ENCODE data around the gene SPOCD1.

The SPOCD1 gene

DNA sequence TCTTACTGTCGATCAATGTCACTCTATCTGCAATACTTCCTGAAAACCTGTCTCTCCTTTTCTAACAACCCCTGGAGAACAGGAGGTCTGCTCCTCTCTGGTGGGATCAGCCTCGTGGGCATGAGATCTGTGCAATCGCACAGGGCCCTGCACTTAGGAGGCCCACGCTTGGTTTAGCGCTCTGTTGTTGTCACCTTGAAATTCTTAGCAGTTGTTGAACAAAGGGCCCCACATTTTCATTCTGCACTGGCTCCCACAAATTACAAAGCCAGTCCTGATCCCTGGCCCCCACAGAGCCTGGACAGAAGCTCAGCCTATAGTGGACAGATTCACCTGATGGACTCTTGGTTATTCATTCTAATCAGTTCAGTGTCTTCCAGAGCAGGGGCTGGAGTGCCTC is 18.6 kb downstream of the SPOCD1 start:
- no peak overlapping the region for H3K27ac ChIP-seq (ENCODE audit: extremely low read depth, low read depth, low read length)

DNA sequence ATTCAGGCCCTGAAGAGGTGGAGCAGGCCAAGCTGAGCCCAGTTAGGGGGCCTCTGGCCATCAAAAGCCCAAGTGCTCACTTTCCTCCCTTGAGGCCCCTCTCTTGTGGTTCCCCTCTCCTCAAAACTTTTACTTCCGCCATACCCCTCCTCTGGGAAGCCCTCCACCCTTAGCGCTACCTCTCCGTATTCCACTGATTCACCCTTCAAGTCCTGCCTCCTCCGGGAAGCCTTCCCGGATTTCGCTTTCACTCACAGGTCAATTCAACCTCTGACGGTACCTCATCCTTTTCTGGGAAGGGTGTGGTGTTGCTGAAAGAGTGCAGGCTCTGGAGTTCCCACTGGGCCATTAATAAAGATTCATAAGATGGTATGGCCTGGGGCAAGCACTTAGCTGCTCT is 19.1 kb downstream of the SPOCD1 start:
- H3K36me3 ChIP-seq (ENCODE audit: control insufficient read depth in 2 of 2, insufficient read depth in 1 of 2, low read length in 2 of 2) = no peaks in the 10 kb centered on the region
- no peak overlapping the region for H3K4me3 ChIP-seq (ENCODE audit: low read depth, low read length)
- H3K4me1 ChIP-seq (ENCODE audit: control insufficient read depth, insufficient read depth, low read length) = no peaks in the 10 kb centered on the region
- POLR2A ChIA-PET = no interaction called here
- CTCF ChIA-PET = no interaction called here
- H3K27ac ChIP-seq (ENCODE audit: extremely low read depth, low read depth, low read length) = no peak overlapping the region
- no peaks in the 10 kb centered on the region for H3K9me3 ChIP-seq (ENCODE audit: control insufficient read depth, insufficient read depth, low read depth, low read length)
- no peak for TF ChIP-seq ZNF37A (tag by site-specific recombination; IDR thresholded peaks at IDR 0.05)
- TF ChIP-seq ZNF155 (tag by site-specific recombination; IDR thresholded peaks at IDR 0.05) = no peak
- TF ChIP-seq KLF1 (tag by site-specific recombination; IDR thresholded peaks at IDR 0.05) = no peak

More for the DNA sequence above, 18.6 kb downstream of the SPOCD1 start:
- no peaks in the 10 kb centered on the region for H3K36me3 ChIP-seq (ENCODE audit: control insufficient read depth in 2 of 2, insufficient read depth in 1 of 2, low read length in 2 of 2)
- ChIA-PET POLR2A (no interaction called here), CTCF (no interaction called here)
- no peaks in the 10 kb centered on the region for H3K4me1 ChIP-seq (ENCODE audit: control insufficient read depth, insufficient read depth, low read length)
- H3K4me3 ChIP-seq (ENCODE audit: low read depth, low read length) = no peak overlapping the region
- TF ChIP-seq ZNF292 (tag by site-specific recombination; IDR thresholded peaks at IDR 0.05; ENCODE audit: borderline replicate concordance, low read depth) (no peak), ZNF169 (tag by site-specific recombination; IDR thresholded peaks at IDR 0.05) (no peak), ZNF677 (tag by site-specific recombination; IDR thresholded peaks at IDR 0.05) (no peak)
- no peaks in the 10 kb centered on the region for H3K9me3 ChIP-seq (ENCODE audit: control insufficient read depth, insufficient read depth, low read depth, low read length)

DNA sequence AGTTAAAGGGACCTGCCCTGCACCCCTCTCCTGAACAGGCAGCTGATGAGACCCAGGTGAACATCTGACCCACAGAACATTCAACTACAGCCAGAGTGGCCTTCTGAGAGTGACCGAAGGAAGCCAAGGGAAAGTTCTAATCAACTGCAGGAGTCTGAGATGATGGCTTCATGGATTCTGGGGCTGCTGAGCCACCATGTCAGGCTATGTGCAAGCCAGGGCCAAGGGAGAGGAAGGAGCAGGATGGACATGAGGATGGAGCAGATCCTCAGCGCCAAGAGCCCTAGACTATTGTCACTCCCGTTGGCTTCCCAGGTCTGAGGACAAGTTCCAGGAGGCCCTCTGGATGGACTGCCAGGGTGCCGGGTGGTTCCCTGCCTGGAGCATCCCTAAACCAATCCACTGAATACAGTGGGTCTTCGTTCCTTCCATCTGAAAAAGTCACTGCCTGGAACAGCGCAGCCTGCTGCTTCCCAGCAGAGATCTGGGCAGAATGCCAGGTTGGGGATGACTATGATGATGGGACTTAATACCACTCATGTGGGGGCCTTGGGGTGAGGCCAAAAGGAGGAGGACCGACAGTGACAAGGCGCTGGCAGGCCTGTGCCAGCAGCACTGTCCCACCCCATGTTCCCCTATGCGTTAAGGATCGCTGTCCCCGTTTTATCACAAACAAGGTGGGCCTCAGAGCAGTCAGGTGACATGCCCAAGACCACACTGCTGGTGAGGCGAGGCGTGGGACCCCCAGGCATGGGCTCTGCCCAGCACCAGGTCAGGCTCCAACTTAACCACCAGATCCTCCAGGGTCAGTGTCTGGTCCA is 19.8 kb downstream of the SPOCD1 start:
- ChIA-PET CTCF (interaction anchor here (1.1 kb wide), 1 partner anchor 247 kb away, joined by 4 read pairs; no protein-coding TSS in a partner anchor), POLR2A (no interaction called here)
- H3K27ac ChIP-seq (ENCODE audit: extremely low read depth, low read depth, low read length) = no peak overlapping the region
- no peak overlapping the region for H3K4me3 ChIP-seq (ENCODE audit: low read depth, low read length)
- H3K36me3 ChIP-seq (ENCODE audit: control insufficient read depth in 2 of 2, insufficient read depth in 1 of 2, low read length in 2 of 2) = no peaks in the 10 kb centered on the region
- H3K9me3 ChIP-seq (ENCODE audit: control insufficient read depth, insufficient read depth, low read depth, low read length) = no peaks in the 10 kb centered on the region
- no peaks in the 10 kb centered on the region for H3K4me1 ChIP-seq (ENCODE audit: control insufficient read depth, insufficient read depth, low read length)
- TF ChIP-seq, protein P1, sequence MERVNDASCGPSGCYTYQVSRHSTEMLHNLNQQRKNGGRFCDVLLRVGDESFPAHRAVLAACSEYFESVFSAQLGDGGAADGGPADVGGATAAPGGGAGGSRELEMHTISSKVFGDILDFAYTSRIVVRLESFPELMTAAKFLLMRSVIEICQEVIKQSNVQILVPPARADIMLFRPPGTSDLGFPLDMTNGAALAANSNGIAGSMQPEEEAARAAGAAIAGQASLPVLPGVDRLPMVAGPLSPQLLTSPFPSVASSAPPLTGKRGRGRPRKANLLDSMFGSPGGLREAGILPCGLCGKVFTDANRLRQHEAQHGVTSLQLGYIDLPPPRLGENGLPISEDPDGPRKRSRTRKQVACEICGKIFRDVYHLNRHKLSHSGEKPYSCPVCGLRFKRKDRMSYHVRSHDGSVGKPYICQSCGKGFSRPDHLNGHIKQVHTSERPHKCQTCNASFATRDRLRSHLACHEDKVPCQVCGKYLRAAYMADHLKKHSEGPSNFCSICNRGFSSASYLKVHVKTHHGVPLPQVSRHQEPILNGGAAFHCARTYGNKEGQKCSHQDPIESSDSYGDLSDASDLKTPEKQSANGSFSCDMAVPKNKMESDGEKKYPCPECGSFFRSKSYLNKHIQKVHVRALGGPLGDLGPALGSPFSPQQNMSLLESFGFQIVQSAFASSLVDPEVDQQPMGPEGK (tag by site-specific recombination; IDR thresholded peaks at IDR 0.05) = peak; percentile 82
- TF ChIP-seq, protein P2, sequence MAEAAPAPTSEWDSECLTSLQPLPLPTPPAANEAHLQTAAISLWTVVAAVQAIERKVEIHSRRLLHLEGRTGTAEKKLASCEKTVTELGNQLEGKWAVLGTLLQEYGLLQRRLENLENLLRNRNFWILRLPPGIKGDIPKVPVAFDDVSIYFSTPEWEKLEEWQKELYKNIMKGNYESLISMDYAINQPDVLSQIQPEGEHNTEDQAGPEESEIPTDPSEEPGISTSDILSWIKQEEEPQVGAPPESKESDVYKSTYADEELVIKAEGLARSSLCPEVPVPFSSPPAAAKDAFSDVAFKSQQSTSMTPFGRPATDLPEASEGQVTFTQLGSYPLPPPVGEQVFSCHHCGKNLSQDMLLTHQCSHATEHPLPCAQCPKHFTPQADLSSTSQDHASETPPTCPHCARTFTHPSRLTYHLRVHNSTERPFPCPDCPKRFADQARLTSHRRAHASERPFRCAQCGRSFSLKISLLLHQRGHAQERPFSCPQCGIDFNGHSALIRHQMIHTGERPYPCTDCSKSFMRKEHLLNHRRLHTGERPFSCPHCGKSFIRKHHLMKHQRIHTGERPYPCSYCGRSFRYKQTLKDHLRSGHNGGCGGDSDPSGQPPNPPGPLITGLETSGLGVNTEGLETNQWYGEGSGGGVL (tag by site-specific recombination; IDR thresholded peaks at IDR 0.05) = peak; percentile 65
- TF ChIP-seq, protein P3, sequence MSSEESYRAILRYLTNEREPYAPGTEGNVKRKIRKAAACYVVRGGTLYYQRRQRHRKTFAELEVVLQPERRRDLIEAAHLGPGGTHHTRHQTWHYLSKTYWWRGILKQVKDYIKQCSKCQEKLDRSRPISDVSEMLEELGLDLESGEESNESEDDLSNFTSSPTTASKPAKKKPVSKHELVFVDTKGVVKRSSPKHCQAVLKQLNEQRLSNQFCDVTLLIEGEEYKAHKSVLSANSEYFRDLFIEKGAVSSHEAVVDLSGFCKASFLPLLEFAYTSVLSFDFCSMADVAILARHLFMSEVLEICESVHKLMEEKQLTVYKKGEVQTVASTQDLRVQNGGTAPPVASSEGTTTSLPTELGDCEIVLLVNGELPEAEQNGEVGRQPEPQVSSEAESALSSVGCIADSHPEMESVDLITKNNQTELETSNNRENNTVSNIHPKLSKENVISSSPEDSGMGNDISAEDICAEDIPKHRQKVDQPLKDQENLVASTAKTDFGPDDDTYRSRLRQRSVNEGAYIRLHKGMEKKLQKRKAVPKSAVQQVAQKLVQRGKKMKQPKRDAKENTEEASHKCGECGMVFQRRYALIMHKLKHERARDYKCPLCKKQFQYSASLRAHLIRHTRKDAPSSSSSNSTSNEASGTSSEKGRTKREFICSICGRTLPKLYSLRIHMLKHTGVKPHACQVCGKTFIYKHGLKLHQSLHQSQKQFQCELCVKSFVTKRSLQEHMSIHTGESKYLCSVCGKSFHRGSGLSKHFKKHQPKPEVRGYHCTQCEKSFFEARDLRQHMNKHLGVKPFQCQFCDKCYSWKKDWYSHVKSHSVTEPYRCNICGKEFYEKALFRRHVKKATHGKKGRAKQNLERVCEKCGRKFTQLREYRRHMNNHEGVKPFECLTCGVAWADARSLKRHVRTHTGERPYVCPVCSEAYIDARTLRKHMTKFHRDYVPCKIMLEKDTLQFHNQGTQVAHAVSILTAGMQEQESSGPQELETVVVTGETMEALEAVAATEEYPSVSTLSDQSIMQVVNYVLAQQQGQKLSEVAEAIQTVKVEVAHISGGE (tag by site-specific recombination; conservative IDR thresholded peaks at IDR 0.05; ENCODE audit: low read depth) = peak; percentile 73
- TF ChIP-seq ZNF274 (IDR thresholded peaks at IDR 0.05; ENCODE audit: low read length) (no peak), ZNF274 (tag by site-specific recombination; IDR thresholded peaks at IDR 0.05; ENCODE audit: borderline replicate concordance) (no peak), ZNF660 (tag by site-specific recombination; IDR thresholded peaks at IDR 0.05) (peak; percentile 49; the same call in 1 of the 2 replicates), IKZF3 (tag by site-specific recombination; IDR thresholded peaks at IDR 0.05) (peak; percentile 42; the same call in 1 of the 2 replicates), ZNF629 (tag by site-specific recombination; IDR thresholded peaks at IDR 0.05) (peak; percentile 34; the same call in 1 of the 2 replicates), GLIS2 (tag by site-specific recombination; IDR thresholded peaks at IDR 0.05) (peak; percentile 68; the same call in 1 of the 2 replicates), ZBTB17 (tag by site-specific recombination; IDR thresholded peaks at IDR 0.05) (peak; percentile 72), ZNF341 (tag by site-specific recombination; IDR thresholded peaks at IDR 0.05; ENCODE audit: low read depth) (peak; percentile 92), MYNN (tag by site-specific recombination; IDR thresholded peaks at IDR 0.05; ENCODE audit: borderline replicate concordance) (no peak), ZNF335 (tag by site-specific recombination; conservative IDR thresholded peaks at IDR 0.05) (peak; percentile 89), ZNF600 (tag by site-specific recombination; IDR thresholded peaks at IDR 0.05) (peak; percentile 24; the same call in 1 of the 2 replicates), ZNF366 (tag by site-specific recombination; conservative IDR thresholded peaks at IDR 0.05) (peak; percentile 65), SP7 (tag by site-specific recombination; IDR thresholded peaks at IDR 0.05) (peak; percentile 70; the same call in 1 of the 2 replicates), ZEB2 (tag by site-specific recombination; IDR thresholded peaks at IDR 0.05) (peak; percentile 53)

All from HEK293 (cell line).